ENCODE results near the gene SCRN1.
"Not testable (repeated sequence)": the region's sequence is repeated elsewhere in the genome, so short reads cannot be mapped to it uniquely, and the experiment has no call there.

The SCRN1 gene

DNA sequence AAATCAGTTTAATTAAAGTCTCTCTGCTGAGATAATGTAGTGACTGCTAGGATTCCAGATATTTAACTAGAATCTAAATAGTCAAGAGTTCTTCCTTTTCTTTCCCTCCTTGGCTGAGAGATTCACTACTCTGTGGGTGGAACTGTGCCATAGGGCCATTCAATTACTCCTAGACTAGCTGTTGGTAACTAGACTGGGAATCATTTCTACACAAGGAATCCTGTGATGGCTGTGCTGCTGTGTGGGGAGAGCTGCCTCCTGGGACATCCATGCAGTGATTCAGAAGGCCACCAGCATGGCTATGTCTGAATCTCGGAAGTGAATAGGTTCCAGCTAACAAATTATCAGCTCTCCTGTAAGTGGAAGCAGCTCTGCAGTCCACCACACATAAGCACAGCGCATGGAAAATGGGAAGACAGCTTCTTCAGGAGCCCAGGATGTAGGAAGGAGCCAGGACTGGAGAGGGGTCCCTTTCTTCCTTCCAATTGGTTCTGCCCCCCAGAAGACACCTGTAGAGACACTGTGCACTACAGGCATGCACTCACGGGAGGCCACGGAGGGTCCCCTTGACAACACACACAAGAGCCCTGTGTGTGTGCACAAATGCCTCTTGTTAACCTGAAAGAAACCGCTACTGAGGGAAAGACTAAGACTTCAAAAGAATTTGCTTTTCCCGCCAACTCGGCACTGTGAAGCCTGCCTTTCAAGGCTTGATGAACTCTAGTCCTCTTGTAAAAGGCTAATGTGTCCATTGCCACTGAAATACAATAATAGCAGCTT, 66.5 kb downstream of the SCRN1 start:
- no peak for DNase-seq

GRCh38 chr7:29921404-29922010, 68.1 kb downstream of the SCRN1 start:
- no peak for DNase-seq

DNA sequence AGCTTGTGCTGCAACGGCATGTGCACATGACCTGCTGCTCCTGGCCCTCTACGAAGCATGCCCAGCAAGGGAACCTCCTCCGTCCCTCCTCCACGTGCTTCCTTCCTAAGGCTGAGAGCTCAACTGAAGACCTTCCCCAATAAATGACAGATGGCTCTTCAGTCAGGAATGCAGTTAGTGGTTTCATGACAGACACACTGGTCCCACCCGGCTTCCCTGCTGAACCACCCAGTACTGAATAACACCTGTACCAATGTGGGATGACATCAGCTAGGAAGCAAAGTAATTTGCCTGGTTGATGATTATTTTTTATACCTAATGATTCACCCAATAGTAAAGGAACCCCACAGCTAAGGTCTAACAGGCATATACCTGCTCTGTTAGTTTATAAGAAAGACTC, 69.1 kb downstream of the SCRN1 start:
- DNase-seq, result no peak

DNA sequence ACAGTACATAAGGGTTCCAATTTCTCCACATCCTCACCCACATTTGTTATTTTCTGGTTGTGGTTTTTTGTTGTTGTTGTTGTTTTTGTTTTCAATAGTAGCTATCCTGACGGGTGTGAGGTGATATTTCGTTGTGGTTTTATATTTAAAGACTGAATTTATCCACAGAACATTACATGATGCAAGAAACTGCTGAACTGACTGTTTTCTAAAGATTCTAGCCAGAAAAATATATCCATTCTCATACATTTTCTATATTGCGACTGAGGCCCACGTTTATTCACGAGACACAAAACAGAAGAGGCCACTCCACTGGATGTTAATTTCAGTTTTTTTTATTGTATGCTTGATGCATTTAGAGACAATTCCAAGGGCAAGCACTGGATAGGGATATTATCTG, 69.8 kb downstream of the SCRN1 start:
- no peak for DNase-seq

DNA sequence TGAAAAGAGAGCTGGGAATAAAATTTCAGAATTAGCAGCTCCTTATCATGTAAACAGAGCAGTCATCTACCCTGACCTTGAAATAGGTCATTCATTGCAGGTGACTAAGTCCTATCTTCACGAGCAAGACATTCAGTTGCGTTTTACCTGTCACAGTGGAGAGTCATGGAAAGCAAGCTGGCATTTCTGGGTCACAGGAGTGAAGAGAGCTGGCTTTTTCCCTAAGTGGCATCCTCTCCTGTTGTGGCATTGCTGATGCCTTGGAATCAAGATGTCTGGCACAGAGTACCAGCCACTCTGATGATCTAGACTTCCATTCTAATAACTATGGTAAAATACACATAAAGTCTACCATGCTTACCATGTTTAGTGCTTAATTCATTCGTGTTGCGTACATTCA, 70.8 kb downstream of the SCRN1 start:
- no peak for DNase-seq

- DNase-seq, result no peak
Measured at GRCh38 chr7:29917641-29918040, 72.0 kb downstream of the SCRN1 start.

- DNase-seq, result no peak
Measured at GRCh38 chr7:29915481-29916215, 74.0 kb downstream of the SCRN1 start.

GRCh38 chr7:29914180-29914579, 75.4 kb downstream of the SCRN1 start:
- DNase-seq, result no peak

DNA sequence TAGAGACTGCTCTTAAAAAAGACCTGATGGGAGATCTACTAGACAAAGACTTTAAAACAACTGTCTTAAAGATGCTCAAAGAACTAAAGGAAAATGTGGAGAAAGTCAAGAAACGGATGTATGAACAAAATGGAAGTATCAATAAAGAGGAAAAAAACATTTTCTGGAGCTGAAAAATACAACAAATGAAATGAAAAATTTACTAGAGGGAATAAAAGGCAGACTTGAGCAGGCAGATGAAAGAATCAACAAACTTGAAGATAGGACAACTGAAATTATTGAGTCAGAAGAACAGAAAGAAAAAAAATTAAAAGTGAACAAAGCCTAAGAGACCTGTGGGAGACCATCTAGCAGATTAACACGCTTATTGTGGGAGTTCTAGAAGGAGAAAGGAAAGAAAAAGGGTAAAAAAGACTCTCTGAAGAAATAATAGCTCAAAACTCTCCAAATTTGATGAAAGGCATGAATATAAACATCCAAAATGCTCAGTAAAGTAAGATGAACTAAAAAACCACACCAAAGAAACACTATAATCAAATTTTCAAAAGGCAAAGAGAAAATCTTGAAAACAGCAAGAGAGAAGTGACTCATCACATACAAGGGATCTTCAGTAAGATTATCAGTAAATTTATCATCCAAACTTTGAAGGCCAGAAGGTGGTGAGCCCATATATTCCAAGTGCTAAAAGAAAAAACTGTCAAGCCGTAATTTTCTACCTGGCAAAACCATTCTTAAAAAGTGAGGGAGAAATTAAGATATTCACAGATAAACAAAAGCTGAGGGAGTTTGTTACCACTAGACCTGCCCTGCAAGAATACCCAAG, 83.2 kb downstream of the SCRN1 start:
- no peak for DNase-seq

- no peak for DNase-seq
Measured at GRCh38 chr7:29900745-29901144, 88.9 kb downstream of the SCRN1 start.

DNA sequence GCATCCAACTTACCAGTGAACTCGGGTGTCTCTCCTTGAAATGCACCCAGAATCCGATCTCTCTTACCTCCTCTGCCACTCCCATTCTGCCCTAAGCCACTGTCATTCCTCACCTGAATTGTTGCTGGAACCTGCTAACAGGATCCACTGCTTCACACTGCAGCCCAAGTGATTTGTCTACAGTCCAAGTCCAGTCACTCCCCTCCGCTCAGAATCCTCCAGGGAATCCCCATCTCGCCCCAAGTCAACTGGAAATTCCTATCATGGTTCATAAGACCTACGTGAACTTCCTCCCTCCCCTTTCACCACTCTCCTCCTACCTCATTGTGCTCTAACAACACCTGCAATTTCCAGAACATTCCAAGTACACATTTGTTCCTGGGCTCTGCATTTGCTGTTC, 91.3 kb downstream of the SCRN1 start:
- DNase-seq, result no peak

GRCh38 chr7:29896685-29897411, 92.8 kb downstream of the SCRN1 start:
- DNase-seq, result no peak

- DNase-seq, result no peak
Measured at GRCh38 chr7:29895559-29895958, 94.0 kb downstream of the SCRN1 start.

DNA sequence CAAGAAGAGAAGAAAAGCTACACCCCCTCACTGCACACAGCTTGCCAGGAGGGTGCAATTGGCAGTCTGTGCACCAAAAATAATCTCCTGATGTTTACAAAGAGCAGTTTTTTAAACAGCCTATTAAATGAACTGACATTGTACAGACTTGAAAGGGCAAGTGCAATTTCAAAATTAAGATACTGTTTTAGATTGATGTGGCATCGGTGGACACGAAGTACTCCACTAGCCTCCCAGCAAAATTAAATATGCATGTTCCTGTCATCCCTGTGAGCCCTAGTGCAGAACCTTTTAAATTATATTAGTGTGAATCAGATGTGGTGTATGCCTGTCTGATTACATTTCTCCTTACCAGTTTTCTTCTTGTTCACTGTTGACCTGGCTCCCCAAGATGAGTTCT, 95.3 kb downstream of the SCRN1 start:
- DNase-seq, result no peak

- no peak for DNase-seq
Measured at GRCh38 chr7:29893351-29893965, 96.1 kb downstream of the SCRN1 start.

GRCh38 chr7:29892231-29892630, 97.4 kb downstream of the SCRN1 start:
- DNase-seq, result no peak

DNA sequence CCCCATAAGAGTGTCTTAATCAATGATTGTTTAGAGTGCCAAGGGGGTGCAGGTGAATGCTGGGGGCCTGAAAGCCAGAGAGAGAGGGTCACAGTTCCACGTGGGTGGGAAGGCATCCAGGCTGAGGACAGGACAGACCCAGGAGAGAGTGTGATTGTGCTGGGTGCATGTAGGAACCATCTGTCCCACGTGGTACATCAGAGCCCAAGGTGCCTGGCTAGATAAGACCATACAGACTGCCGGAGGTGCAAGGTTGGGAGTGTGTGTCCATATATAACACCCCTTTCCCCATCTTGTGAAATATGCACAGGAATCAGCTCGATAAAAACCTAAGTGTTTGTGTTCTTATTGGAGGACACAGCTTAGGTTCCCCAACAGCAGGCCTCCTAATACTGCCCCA, 97.8 kb downstream of the SCRN1 start:
- DNase-seq, result no peak

DNA sequence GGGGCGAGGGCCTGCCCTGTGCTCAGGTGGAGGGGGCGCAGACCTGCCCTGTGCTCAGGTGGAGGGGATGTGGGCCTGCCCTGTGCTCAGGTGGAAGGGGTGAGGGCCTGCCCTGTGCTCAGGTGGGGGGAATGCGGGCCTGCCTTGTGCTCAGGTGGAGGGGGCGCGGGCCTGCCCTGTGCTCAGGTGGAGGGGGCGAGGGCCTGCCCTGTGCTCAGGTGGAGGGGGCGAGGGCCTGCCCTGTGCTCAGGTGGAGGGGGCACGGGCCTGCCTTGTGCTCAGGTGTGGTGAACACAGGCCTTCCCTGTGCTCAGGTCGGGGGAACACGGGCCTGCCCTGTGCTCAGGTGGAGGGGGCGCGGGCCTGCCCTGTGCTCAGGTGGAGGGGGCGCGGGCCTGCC, 98.8 kb downstream of the SCRN1 start:
- not testable (repeated sequence) for DNase-seq

DNA sequence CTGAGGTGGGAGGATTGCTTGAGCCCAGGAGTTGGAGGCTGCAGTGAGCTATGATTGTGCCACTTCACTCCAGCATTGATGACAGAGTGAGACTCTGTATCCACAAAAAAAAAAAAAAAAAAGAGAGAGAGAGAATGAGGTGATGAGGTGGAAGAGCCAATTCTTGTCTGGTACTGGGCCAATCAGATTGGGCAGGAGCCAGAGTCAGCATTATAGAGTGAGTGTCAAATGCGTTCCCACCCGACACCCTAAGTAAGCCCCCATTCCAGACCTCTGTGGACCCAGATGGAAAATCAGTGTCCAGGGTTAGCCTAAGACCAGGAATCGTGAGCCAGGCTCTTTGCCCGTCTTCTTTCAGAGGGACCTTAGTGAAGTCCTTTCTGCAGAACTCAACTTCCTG, 99.3 kb downstream of the SCRN1 start:
- DNase-seq, result no peak

DNA sequence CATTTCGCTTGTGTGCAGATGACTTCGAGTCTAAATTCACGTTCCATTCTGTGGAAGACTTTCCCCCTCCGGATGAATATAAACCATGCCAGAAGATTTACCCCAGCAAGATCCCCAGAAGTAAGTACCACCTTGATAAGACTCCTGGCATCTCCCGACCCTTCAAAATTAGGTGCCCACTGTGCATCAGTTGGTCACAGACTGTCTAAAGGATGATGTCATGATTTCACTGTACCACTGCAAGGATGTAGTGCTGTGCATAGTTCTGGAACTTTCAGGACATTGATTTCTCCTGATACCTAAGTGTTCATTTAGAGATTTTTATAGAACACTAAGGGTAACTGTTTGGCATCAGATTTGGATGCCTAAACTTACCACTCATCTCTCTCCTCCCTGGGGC, 100.3 kb downstream of the SCRN1 start:
- DNase-seq, result no peak

- no peak for DNase-seq
Measured at GRCh38 chr7:29888006-29888405, 101.6 kb downstream of the SCRN1 start.

DNA sequence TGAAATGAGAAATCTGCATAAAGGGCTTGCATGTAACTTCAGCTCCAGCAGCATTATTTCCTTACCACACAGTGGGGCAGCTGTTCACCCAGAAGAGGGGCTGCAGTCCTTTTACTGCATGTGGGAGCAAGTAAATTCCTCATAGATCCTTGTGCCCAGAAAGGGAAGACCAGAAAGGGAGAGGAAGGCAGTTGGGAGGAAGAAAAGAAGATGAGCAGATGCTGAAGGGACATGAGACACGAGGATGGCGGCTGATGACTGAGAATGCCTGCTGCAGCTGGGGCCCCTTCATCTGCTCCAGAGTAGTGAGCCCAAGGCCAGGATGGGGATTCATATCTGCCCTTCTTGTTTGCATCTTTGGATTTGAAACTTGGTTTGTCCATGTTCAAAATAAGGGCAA, 102.8 kb downstream of the SCRN1 start:
- no peak for DNase-seq

Data from GOT3 (cell line).